Fibroblast of mammary gland (primary cell): ENCODE results near the gene ACSS1.

Experiments used
- DNase-seq: peaks from one replicate; pipeline ENCODE4 v3.0.0-alpha.2; 2010; ENCODE audit warnings: low read depth
- H3K4me3 ChIP-seq: 2 replicates; pipeline ENCODE4 v1.5.1; 2011; ENCODE audit warnings: low read depth, mild to moderate bottlenecking, low read length, moderate library complexity; ENCODE audit not compliant: control insufficient read depth
- CTCF ChIP-seq: conservative IDR thresholded peaks from 2 replicates; pipeline ENCODE4 v1.5.1; 2011; ENCODE audit warnings: low read depth, low read length, inconsistent platforms; ENCODE audit not compliant: control insufficient read depth, insufficient read depth

Gene ACSS1

GRCh38 chr20:25059866-25060465, 2.0 kb upstream of the ACSS1 start:
- H3K4me3 ChIP-seq, result no peak overlapping the region
- DNase-seq, result no peak
- no peak for TF ChIP-seq CTCF

GRCh38 chr20:25058847-25059810, 1.2 kb upstream of the ACSS1 start:
- no peak for TF ChIP-seq CTCF
- H3K4me3 ChIP-seq, result peak overlapping the region; percentile 50
- no peak for DNase-seq

GRCh38 chr20:25057234-25058050, 497 bp downstream of the ACSS1 start:
- no peak for TF ChIP-seq CTCF
- DNase-seq, result no peak
- H3K4me3 ChIP-seq, result peak overlapping the region; percentile 50

GRCh38 chr20:25056690-25057233, 1.2 kb downstream of the ACSS1 start:
- peak overlapping the region; percentile 50 for H3K4me3 ChIP-seq
- TF ChIP-seq CTCF, result no peak
- no peak for DNase-seq

- no peak for TF ChIP-seq CTCF
- DNase-seq, result peak; percentile 33
- no peak overlapping the region for H3K4me3 ChIP-seq
These were observed 2.0 kb downstream of the ACSS1 start for GRCh38 chr20:25055711-25056495.

- peak; percentile 58 for DNase-seq
- no peak for TF ChIP-seq CTCF
- H3K4me3 ChIP-seq, result no peak overlapping the region
These were observed 2.8 kb downstream of the ACSS1 start for GRCh38 chr20:25054995-25055629.
